GM15510 (cell line): ENCODE data around the gene FCSK.

Source experiments
- POLR2A ChIP-seq: IDR thresholded peaks from 3 replicates; pipeline ENCODE4 v1.6.1; 2011; ENCODE audit warnings: borderline replicate concordance; ENCODE audit not compliant: insufficient read length; ENCODE audit errors: extremely low read depth

FCSK gene

GRCh38 chr16:70440009-70440692, 14.2 kb upstream of the FCSK start:
- no peak for TF ChIP-seq POLR2A

GRCh38 chr16:70441406-70441990, 12.9 kb upstream of the FCSK start:
- TF ChIP-seq POLR2A = no peak

- TF ChIP-seq POLR2A = no peak
Measured at GRCh38 chr16:70442344-70442743, 12.1 kb upstream of the FCSK start.

- TF ChIP-seq POLR2A = no peak
Measured at GRCh38 chr16:70444249-70445063, 9.9 kb upstream of the FCSK start.

GRCh38 chr16:70448075-70448474, 6.3 kb upstream of the FCSK start:
- TF ChIP-seq POLR2A = no peak

- TF ChIP-seq POLR2A = no peak
Measured at GRCh38 chr16:70453117-70453891, 1.1 kb upstream of the FCSK start.

GRCh38 chr16:70453892-70454221, 538 bp upstream of the FCSK start:
- no peak for TF ChIP-seq POLR2A

- TF ChIP-seq POLR2A = no peak
Measured at GRCh38 chr16:70455910-70456309, 1.5 kb downstream of the FCSK start.

- TF ChIP-seq POLR2A = no peak
Measured at GRCh38 chr16:70457446-70458166, 3.2 kb downstream of the FCSK start.

GRCh38 chr16:70460737-70461261, 6.4 kb downstream of the FCSK start:
- no peak for TF ChIP-seq POLR2A

GRCh38 chr16:70463235-70463634, 8.8 kb downstream of the FCSK start:
- TF ChIP-seq POLR2A = no peak

GRCh38 chr16:70465999-70466804, 11.8 kb downstream of the FCSK start:
- TF ChIP-seq POLR2A = no peak

GRCh38 chr16:70466805-70467076, 12.3 kb downstream of the FCSK start:
- no peak for TF ChIP-seq POLR2A

- no peak for TF ChIP-seq POLR2A
Measured at GRCh38 chr16:70467113-70467512, 12.7 kb downstream of the FCSK start.
